Left renal pelvis (tissue), 4 donors: ENCODE data around the gene DTX4. TPM values are rescaled to one million over a fixed set of nuclear protein-coding genes. Genes with fewer than 3 reads are reported as not detected.

Source experiments
- DNase-seq, 4 donors: peaks; one replicate each; pipeline ENCODE4 v3.0.0-alpha.2; 2013; ENCODE audit warnings: low read depth in 4 of 4, low spot score in 3 of 4
- polyA plus RNA-seq, 4 donors: library from polyadenylated mRNA; unstranded; fragments of 120-200 nt; gene quantifications; one replicate each; pipeline ENCODE4 v1.2.1, GENCODE V29; 2013; ENCODE audit not compliant: insufficient read length in 4 of 4

DTX4 gene
- polyA plus RNA-seq, 4 donors: 31.2 to 43.5 (median 42.5) TPM

DNA sequence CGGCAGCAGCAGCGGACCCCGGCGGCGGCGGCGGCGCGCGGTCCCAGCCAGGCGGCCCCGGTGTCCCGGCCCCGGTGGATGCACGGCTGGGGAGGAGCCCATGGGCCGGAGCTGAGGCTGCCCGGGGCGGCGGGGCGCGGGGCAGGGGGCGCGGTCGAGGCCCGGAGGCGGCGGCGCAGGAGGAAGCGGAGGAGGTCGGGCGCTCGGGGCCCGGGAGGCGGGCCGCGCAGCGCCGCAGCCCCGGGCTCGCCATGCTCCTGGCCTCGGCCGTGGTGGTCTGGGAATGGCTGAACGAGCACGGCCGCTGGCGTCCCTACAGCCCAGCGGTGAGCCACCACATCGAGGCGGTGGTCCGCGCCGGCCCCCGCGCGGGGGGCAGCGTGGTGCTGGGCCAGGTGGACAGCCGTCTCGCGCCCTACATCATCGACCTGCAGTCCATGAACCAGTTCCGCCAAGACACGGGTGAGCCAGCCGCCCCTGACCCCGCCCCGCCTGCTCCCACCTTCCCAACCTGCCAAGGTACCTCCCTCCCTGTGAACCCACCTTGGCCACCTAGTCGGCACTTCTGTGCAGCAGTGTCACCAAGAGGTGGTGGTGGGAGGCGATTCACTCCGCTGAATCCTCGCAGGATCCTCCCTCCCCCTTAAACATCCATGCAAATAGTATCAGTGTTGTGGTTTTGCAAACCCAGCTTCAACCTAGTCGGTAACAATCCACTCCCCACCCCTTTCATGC, 580 bp downstream of the DTX4 start:
- DNase-seq: no peak

DNA sequence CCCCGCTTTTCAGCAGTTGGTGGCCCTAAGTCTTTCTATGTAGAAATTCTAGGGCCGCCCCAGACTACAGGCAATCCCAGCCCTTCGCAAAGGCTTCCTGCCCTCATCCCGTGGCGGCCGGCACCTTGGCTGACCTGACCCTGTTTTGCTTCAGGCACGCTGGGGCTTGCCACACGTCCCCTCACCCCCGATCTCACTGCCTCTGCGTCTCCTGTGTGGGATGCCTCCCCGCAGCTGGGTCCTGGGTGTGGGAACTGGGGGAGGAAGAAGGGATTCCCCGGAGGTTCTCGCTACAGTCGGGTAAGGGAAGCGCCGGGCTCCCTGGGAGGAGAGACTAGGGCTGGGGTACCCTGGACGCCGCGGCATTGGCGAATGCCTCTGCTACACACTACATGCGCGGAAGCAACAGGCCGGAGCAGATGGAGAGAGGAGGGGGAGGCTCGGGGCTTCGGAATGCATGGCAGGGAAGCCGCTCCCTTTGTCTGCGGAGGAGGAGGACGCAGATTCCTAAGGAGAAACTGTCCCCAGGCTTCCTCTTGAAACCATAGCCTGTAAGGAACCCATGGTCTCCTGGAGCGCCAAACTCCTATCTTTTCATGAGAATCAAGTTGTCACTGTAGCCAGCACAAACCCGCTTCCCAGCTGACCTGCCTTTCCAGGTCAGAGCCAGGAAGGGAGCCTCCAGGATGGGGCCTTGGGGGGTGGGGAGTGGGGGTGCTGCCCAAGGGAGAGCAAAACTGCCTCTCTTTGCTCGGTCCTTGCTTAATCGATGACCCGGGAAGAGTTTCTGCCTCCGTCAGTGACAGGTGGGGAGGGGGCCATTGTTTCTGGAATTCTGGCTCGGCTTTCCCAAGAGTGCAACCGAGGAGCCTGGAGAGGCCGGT, 1.4 kb downstream of the DTX4 start:
- DNase-seq: no peak

DNA sequence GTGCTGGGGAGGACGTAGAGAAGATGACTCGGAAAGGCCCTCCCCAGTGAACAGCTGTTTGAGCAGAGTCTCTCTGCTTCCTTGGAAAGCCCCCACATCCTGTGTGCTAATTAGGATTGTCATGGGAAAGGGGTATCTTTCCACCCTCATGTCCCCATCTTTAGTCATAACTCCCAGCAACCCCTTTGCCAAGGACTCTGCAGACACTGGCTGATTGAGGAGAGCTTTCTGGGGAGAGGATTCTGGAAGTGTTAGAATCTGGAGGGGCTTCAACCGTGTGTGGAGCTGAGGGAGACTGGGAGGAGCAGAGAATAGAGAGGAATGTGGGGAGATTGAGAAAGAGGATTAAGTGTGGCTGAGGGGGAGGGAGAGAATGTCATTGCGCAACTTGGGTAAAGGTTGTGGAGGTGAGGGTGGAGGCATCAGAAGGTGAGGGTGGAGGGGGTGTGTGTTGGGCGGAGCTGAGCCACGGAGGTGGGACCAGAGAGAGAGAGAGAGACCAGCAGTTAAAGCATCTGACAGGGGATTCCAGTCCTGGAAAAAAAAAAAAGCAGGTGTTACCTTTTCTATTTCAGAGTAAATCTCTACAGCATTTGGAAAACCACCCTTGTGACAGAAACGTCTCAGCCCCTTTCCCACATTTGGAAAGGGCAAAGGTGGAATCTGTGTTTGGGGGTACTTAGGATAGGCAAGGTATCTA, 2.2 kb downstream of the DTX4 start:
- DNase-seq: no peak

DNA sequence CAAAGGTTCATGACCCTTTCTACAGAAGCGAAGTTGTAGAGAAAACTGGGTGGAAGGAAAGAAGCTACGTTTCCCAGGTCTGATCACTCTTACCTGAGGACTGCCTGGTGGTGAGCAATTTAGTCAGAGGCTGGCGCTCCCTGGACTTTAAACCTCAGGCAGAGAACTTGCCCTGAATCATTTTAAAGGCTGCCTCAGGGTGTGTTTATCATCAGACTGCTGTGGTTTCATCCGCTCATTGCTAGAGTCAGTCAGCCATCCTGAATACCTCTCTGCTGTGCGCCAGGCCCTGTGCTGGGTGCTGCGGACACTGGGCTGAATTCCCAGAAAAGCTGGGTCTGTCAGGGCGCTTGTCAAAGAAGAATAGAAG, 2.7 kb downstream of the DTX4 start:
- no peak for DNase-seq

DNA sequence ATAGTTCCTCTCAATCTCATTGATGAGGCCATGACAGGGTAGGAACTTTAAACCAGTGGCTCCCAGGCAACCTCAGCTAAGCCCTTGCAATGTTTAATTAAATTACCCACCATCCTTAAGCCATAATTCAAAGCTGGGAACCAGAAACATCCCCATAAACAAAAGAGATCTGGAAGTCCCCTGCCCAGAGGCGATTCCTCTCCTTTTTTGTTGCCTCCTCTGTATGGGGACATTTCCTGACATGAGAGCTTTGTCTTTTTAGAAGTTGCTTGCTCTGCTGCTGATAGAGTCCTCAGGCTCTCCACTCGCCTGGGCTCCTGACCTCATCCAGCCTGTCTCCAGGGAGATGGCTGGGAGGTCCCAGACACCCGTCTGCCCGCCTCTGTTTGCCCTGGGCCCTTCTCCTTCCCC, 3.2 kb downstream of the DTX4 start:
- no peak for DNase-seq

DNA sequence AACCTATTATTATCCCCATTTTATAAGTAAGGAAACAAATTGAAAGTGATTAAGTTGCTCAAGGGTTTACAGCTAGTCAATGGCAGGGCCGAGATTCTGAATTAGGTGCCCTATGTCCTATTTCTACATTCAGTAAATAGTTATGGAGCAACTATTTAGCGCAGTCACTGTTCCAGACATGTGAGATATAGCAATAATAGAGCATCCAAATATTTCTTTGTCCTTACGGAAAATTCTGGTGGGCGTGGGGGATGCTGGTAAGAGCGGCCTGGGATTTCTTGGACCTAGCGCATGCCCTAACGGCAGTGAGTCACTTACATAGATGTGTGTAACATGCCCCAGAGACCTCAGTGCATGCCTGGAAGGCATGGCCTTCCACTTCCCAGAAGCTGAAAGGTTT, 4.4 kb downstream of the DTX4 start:
- DNase-seq: no peak

DNA sequence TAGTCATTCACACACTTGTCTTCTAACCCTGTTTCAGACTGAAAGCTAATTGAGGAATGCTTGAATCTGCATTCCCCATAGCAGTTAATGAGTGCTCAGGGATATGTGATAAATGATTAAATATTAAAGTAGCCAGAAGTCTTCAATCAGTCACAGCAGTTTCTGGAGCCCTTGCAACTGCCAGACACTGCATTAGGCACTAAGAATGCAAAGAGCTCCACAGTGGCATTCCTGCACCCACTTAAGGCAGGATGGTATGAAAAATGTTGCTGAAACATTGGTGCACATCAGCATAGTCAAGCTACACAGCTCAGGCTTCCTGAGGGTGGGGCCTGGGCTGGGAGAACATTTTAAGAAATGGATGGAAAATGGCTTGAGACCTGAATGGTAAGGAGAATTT, 6.5 kb downstream of the DTX4 start:
- no peak for DNase-seq

DNA sequence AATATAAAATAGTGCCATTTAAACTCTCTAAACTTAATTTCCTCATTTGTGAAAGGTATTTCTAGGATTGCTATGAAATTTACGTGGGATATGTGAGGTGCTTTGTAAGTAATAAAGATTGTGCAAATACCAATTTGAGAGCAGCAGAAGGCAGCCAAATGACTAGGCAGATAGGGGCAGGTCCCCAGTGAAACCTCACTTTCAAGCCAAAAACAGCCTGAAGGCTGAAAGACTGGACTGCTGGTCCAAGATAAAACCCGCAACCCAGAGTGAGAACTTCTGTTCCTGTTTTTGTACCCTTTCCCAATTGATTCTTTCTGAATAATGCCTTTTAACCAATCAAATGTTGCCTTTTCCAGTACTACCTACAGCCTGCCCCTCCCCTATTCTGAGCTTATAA, 7.2 kb downstream of the DTX4 start:
- no peak for DNase-seq

DNA sequence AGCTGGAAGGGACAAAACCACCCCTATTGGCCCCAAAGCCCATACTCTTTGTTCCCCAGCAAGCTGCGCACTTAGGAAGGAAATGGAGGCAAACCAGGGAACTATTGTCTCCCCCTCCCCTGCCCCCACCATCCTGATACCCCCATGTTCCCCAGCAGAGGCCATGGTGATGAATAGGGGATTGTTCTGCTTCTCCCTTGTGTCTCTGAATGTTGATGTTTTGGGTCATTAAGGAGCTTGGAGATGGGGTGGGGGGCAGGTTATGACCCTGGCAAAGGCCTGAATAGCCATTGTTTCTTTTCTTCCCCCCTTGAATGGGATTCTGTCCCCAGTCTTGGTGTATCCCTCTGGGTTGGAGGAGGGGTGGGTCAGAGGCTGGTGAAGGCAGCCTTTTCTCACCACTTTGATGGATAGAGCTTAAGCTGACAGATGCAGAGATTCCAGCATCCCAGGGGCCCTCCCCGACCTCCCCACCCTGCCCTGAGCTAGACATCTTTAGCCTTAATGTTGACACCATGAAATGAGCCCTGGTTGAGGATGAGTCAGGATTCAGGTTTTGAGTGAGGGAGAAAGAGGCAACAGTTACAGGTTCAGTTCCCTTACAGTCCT, 8.3 kb downstream of the DTX4 start:
- no peak for DNase-seq

DNA sequence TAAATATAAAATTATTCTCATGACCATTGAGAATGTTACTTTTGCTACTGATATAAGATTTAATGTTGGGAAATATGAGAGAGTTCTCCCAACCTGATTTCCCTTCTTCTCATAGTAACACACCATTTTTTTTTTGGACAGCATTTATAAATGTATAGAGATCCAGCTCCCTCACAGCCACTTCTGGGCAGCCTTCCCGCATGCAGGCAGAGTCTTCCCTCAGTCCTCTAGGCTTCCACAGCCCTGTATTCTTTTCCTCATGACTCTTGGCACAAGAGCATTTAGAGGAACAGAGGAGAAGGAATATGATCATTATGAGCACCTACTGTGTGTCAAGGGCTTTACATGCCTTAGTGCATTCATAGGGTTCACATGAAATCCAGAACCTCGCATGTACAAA, 9.0 kb downstream of the DTX4 start:
- DNase-seq: no peak

DNA sequence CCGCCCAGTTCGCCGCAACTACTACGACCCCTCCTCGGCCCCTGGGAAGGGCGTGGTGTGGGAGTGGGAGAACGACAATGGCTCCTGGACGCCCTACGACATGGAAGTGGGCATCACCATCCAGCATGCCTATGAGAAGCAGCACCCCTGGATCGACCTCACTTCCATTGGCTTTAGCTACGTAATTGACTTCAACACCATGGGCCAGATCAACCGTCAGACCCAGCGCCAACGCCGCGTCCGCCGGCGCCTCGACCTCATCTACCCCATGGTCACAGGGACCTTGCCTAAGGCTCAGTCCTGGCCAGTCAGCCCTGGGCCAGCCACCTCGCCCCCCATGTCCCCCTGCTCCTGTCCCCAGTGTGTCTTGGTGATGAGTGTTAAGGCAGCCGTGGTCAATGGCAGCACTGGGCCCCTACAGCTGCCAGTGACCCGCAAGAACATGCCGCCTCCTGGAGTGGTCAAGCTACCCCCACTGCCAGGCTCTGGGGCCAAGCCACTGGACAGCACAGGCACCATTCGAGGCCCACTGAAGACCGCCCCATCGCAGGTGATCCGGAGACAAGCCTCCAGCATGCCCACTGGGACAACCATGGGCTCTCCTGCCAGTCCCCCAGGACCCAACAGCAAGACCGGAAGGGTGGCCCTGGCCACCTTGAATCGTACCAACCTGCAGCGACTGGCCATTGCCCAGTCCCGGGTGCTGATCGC, 10.0 kb downstream of the DTX4 start:
- DNase-seq: no peak

DNA sequence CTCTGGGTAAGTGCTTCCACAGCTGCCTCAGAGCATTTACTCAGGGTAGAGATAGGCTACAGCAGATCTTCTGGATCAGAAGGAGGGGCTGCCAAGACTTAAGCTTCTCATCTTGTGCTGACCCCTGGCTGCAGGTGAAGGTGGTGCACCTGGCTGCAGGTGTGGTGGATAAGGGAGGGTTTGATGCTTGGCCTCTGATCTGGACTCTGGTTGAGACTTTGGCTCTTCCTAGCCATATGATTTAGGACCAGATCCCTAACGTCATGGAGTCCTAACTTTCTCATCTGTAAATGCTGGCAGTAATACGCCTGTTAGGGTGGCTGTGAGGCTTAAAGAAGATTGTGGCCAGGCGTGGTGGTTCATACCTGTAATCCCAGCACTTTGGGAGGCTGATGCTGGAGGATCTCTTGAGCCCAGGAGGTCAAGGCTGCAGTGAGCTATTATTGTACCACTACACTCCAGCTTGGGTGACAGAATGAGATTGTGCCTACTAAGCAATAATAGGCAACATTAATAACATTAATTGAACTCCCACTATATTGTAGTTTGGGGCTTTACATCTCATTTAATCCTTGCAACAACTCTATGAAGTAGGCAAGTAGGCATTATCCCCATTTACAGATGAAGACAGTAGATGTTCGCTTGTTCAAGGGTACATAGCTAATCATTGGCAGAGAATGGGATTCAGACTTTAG, 10.7 kb downstream of the DTX4 start:
- DNase-seq: no peak

DNA sequence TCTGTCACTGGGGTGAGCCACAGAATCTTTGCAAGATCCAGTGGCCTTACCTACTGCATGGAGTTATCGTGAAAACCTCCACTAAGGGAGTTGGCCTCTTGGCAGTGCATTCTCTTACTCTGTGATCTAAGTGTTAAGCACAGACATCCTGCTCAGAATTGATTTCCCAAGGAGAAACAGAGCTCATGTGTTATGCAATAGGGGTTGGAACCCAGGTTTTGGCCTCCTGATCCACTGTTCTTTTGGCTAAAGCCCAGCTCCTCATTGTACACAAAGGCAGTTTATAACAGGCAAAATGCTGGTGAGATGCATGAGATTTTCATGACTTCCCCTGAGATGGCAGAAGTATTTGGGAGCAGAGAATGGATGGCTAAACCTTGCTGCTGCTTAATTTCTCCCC, 11.8 kb downstream of the DTX4 start:
- no peak for DNase-seq

DNA sequence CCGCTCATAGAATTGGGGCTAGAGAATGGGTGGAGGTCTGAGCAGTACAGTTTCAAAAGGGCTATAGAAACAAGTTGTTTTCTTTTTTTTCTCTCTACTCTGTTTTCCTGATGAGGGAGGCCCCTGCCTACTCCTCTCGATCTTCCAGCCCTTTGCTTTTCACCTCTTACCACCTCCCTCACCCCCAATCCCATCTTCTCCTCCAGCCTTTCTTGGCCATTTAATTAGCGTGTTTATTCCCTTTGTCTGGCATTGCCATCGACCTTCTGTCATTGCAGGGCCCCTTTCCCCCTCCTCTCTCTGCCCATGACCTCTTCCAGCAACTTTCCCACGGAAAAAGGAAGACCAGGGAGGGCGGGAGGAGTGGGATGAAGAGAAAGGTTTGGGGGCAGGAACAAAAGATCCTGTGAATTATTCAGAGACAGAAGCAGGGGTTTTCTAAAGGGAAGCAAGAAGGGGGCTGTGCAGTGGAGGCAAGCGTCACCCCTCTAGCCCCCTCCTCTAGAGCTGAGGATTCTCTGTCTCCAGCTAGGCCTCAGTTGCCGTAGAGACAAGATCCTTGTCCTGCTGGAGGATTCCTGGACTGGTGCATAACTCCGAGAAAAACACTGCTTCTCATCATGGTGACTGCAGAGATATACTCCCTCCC, 12.9 kb downstream of the DTX4 start:
- DNase-seq: no peak

DNA sequence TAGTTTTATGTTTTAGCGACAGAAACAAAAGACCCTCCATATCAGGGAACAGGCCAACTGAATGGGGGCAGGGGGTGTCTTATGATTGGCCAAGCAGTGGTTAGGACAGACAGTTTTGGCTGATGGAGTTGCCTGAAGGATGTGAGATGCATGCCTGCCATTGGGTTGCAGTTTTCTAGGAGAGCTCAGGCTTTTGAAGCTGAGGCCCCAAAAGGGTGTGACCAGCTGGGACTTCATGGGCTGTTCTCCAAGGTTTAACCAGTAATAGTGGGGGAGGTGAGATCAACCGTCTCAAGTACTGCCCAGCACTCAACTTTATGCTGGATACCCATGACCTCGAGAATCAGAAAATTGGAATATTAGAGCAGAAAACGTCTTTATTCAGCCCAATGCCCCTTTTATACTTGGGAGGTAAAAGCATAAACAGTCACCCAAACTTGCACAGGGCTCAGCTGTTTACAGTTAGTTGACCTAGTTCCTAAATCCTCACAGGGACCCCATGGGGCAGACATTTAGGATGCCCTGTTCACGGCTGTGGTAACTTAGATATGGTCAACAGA, 13.5 kb downstream of the DTX4 start:
- no peak for DNase-seq

DNA sequence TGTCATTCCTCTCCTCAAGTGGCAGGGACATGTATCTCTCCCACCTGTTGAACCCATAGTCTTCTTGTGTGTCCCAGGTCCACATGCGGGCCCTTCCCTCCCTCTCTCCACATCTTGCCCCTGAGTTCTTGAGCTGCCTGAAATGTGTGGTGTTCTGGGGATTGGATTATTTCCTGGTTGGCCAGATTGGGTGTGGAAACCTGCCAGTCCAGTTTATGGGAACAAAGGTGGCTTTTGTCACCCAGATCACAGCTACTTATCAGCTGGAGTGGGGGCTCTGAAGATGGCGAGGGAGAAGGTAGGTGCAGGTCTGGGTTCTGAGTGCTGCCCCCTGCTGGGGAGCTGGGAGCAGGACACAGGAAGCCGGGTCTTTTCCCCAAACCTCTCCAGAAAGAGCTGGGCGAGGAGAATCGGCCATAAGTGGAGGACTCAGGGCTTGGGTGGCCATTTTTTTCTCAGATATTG, 14.2 kb downstream of the DTX4 start:
- no peak for DNase-seq

DNA sequence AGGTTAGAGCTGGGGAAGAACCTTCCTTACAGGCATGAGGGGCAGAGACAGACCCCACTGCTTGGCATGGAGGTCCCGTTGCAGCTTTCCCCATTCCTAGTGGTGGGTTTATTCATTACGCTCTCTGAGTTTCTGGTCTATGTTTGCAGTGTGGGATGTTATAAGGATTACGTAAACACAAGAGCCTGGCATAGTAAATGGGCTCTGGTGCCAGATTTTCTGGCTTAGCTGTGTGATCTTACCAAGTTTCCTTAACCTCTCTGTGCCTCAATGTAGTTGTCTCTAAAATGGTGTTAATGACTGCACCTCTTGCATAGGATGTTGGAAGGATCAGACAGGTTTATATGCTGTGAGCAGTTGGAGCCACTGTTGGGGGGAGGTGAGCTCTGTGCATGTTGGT, 15.1 kb downstream of the DTX4 start:
- DNase-seq: no peak

DNA sequence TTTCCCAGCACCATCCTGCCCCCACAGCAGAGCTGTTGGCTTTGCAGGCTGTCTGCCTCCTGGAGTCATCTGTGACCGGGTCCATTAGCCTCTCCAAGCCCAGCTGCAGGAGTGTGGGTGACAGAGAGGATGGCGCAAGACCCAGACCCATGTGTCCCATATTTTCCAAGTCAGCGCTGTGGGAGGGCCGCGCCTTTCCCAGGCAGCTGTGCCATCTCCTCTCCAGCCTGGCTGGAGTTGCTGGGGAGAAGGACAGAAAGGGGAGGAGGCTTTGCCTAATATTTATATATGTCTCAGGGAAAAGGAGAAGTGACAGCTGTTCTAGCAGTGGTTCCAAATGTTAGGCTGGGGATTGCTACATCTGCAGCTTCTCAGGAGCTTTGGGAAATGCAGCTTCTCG, 15.7 kb downstream of the DTX4 start:
- no peak for DNase-seq

DNA sequence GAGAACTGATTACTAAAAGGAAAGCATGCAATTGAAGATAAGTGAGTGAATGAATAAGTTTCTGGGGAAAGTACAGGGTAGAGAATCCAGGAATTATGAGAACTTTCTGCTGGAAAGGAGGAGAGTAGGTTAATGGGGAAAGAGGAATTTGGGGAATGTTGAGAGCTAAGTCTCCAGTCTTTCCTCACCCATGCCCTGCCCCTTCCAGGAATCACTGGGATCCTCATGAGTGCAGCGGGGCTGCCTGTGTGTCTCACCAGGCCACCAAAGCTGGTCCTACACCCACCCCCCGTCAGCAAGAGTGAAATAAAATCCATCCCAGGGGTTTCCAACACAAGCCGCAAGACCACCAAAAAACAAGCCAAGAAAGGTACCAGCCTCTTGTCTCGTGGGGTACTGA, 17.0 kb downstream of the DTX4 start:
- no peak for DNase-seq
